ENCODE results near the gene CYFIP1. TPM values are rescaled to one million over a fixed set of nuclear protein-coding genes. Genes with fewer than 3 reads are reported as not detected.

Gene CYFIP1
- total and polyA plus RNA-seq, 4 donors = 27.0 to 136 (median 86.7) TPM

GRCh38 chr15:22954326-22954725 lies 25.8 kb downstream of the CYFIP1 start:
- no peak for TF ChIP-seq CTCF (IDR thresholded peaks at IDR 0.05; ENCODE audit: control extremely low read depth, extremely low read depth)
- Histone ChIP-seq H3K36me3 (ENCODE audit: control insufficient read depth in 4 of 4, insufficient read depth in 4 of 4, low read length in 4 of 4) (peaks cover 0 to 3% (median 0%) of the 10 kb centered on the region in 4 donors), H3K27me3 (ENCODE audit: control insufficient read depth in 3 of 3, insufficient read depth in 3 of 3, low read length in 2 of 3) (no peaks in the 10 kb centered on the region), H3K9me3 (ENCODE audit: control insufficient read depth in 4 of 4, insufficient read depth in 3 of 4, low read length in 3 of 4) (no peaks in the 10 kb centered on the region), H3K4me3 (no peak overlapping the region), H3K4me1 (ENCODE audit: control insufficient read depth in 5 of 5, insufficient read depth in 5 of 5, low read length in 5 of 5) (peaks cover 0 to 39% (median 11%) of the 10 kb centered on the region in 5 donors), H3K27ac (ENCODE audit: low read depth in 1 of 2, low read length in 1 of 2) (no peak overlapping the region), H3K9ac (ENCODE audit: insufficient read depth in 1 of 2, low read length in 2 of 2) (no peak overlapping the region)
- DNase-seq (no peak), ATAC-seq (ENCODE audit: insufficient read depth, low FRiP score) (no peak)
- WGBS, 2 donors = 89 to 91% methylated on average over 12 of the region's 12 CpGs

- H3K27ac ChIP-seq (ENCODE audit: low read depth in 1 of 2, low read length in 1 of 2) = peak overlapping the region in 1 of 2 donors; percentile 1
- no peaks in the 10 kb centered on the region for H3K9me3 ChIP-seq (ENCODE audit: control insufficient read depth in 4 of 4, insufficient read depth in 3 of 4, low read length in 3 of 4)
- peaks cover 0 to 3% (median 0%) of the 10 kb centered on the region in 4 donors for H3K36me3 ChIP-seq (ENCODE audit: control insufficient read depth in 4 of 4, insufficient read depth in 4 of 4, low read length in 4 of 4)
- no peak overlapping the region for H3K9ac ChIP-seq (ENCODE audit: insufficient read depth in 1 of 2, low read length in 2 of 2)
- no peak overlapping the region for H3K4me3 ChIP-seq
- DNase-seq = peak; percentile 74 to 76 (median 75)
- 65 to 79% methylated on average over 21 of the region's 21 CpGs for WGBS, 2 donors
- H3K27me3 ChIP-seq (ENCODE audit: control insufficient read depth in 3 of 3, insufficient read depth in 3 of 3, low read length in 2 of 3) = no peaks in the 10 kb centered on the region
- peaks cover 0 to 39% (median 13%) of the 10 kb centered on the region in 5 donors for H3K4me1 ChIP-seq (ENCODE audit: control insufficient read depth in 5 of 5, insufficient read depth in 5 of 5, low read length in 5 of 5)
- TF ChIP-seq CTCF (IDR thresholded peaks at IDR 0.05; ENCODE audit: control extremely low read depth, extremely low read depth) = no peak
- no peak for ATAC-seq (ENCODE audit: insufficient read depth, low FRiP score)
These were observed 27.2 kb downstream of the CYFIP1 start for GRCh38 chr15:22952796-22953579.

GRCh38 chr15:22951381-22952280 lies 28.5 kb downstream of the CYFIP1 start:
- H3K4me1 ChIP-seq (ENCODE audit: control insufficient read depth in 5 of 5, insufficient read depth in 5 of 5, low read length in 5 of 5) = peaks cover 0 to 39% (median 13%) of the 10 kb centered on the region in 5 donors
- 90 to 92% methylated on average over 39 of the region's 39 CpGs for WGBS, 2 donors
- peak overlapping the region; percentile 33 to 42 for H3K27ac ChIP-seq (ENCODE audit: low read depth in 1 of 2, low read length in 1 of 2)
- H3K4me3 ChIP-seq = no peak overlapping the region
- TF ChIP-seq CTCF (IDR thresholded peaks at IDR 0.05; ENCODE audit: control extremely low read depth, extremely low read depth) = no peak
- H3K27me3 ChIP-seq (ENCODE audit: control insufficient read depth in 3 of 3, insufficient read depth in 3 of 3, low read length in 2 of 3) = no peaks in the 10 kb centered on the region
- H3K9me3 ChIP-seq (ENCODE audit: control insufficient read depth in 4 of 4, insufficient read depth in 3 of 4, low read length in 3 of 4) = no peaks in the 10 kb centered on the region
- no peak overlapping the region for H3K9ac ChIP-seq (ENCODE audit: insufficient read depth in 1 of 2, low read length in 2 of 2)
- DNase-seq (peak in 1 of 3 donors; percentile 32), ATAC-seq (ENCODE audit: insufficient read depth, low FRiP score) (no peak)
- peaks cover 0 to 5% (median 0%) of the 10 kb centered on the region in 4 donors for H3K36me3 ChIP-seq (ENCODE audit: control insufficient read depth in 4 of 4, insufficient read depth in 4 of 4, low read length in 4 of 4)
